WTC11 (cell line): ENCODE data around the gene EHD4.

Experiments used
- ATF1 ChIP-seq: sonication (generic); formaldehyde crosslinking; IDR thresholded peaks from 2 replicates; pipeline ENCODE4 v1.8.1; 2023; ENCODE audit warnings: mild to moderate bottlenecking, moderate library complexity, missing genetic modification reagents
- CREB1 ChIP-seq: sonication (generic); formaldehyde crosslinking; IDR thresholded peaks from 2 replicates; pipeline ENCODE4 v1.8.0; 2023; ENCODE audit warnings: mild to moderate bottlenecking, missing genetic modification reagents
- GABPB1 ChIP-seq: sonication (generic); formaldehyde crosslinking; IDR thresholded peaks from 2 replicates; pipeline ENCODE4 v1.8.1; 2023; ENCODE audit warnings: mild to moderate bottlenecking, missing genetic modification reagents
- JUN ChIP-seq: sonication (generic); formaldehyde crosslinking; IDR thresholded peaks from 2 replicates; pipeline ENCODE4 v1.8.0; 2023; ENCODE audit warnings: mild to moderate bottlenecking, missing genetic modification reagents
- ZNF232 ChIP-seq: sonication (generic); formaldehyde crosslinking; IDR thresholded peaks from 2 replicates; pipeline ENCODE4 v1.8.0; 2022; ENCODE audit warnings: mild to moderate bottlenecking, missing genetic modification reagents
- TF ChIP-seq, protein P1 (sequence below): fragments of 200-600 bp; IDR thresholded peaks from 2 replicates; pipeline ENCODE4 v1.8.0; 2022; ENCODE audit warnings: antibody characterized with exemption
- TF ChIP-seq, protein P2 (sequence below): sonication (generic); formaldehyde crosslinking; IDR thresholded peaks from 2 replicates; pipeline ENCODE4 v1.8.0; 2023; ENCODE audit warnings: missing genetic modification reagents

DNA sequence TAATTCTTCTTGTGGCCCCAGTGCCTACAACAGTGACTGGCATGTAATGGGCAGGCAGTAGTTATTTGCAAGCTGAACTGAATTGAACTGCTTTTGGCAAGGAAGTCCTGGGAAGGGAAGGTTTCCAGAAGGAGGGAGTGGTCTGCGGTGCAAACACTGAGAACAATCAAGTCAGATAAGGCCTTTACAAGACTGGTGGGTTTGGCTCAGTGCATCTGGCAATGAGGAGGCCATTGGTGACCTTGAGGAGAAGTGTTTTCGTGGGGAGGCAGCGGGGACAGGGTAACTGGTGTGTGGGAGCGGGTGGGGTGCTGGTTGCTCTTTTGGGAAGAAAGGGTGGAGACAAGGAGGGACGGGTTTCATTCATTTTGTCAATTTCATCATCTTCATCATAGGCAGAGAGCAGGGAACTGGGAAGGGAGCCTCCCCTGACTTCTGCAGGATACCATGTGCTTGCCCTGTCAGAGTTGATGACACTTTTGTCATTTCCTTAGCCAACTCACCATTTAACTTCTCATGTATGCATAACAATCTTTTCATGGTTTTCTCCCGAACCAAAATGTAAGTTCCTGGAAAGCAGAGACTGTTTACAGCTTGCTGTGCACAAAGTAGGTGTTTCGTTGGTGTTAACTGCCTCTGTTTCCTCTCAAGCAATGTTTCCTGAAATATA is 8.4 kb upstream of the EHD4 start:
- no peak for TF ChIP-seq JUN (CRISPR knock-in tag)
- no peak for TF ChIP-seq ATF1 (CRISPR knock-in tag)
- TF ChIP-seq, protein P1, sequence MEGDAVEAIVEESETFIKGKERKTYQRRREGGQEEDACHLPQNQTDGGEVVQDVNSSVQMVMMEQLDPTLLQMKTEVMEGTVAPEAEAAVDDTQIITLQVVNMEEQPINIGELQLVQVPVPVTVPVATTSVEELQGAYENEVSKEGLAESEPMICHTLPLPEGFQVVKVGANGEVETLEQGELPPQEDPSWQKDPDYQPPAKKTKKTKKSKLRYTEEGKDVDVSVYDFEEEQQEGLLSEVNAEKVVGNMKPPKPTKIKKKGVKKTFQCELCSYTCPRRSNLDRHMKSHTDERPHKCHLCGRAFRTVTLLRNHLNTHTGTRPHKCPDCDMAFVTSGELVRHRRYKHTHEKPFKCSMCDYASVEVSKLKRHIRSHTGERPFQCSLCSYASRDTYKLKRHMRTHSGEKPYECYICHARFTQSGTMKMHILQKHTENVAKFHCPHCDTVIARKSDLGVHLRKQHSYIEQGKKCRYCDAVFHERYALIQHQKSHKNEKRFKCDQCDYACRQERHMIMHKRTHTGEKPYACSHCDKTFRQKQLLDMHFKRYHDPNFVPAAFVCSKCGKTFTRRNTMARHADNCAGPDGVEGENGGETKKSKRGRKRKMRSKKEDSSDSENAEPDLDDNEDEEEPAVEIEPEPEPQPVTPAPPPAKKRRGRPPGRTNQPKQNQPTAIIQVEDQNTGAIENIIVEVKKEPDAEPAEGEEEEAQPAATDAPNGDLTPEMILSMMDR: no peak
- TF ChIP-seq ZNF232 (CRISPR knock-in tag): no peak
- TF ChIP-seq CREB1 (CRISPR knock-in tag): no peak
- TF ChIP-seq, protein P2, sequence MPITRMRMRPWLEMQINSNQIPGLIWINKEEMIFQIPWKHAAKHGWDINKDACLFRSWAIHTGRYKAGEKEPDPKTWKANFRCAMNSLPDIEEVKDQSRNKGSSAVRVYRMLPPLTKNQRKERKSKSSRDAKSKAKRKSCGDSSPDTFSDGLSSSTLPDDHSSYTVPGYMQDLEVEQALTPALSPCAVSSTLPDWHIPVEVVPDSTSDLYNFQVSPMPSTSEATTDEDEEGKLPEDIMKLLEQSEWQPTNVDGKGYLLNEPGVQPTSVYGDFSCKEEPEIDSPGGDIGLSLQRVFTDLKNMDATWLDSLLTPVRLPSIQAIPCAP (CRISPR knock-in tag): no peak
- no peak for TF ChIP-seq GABPB1
